ENCODE measurements around the gene AP3B2.
"Not testable (repeated sequence)": the region's sequence is repeated elsewhere in the genome, so short reads cannot be mapped to it uniquely, and the experiment has no call there.

AP3B2 gene

GRCh38 chr15:82648257-82649103 lies 61.2 kb downstream of the AP3B2 start:
- DNase-seq (ENCODE audit: low read depth): no peak

- DNase-seq (ENCODE audit: low read depth): no peak
Measured at GRCh38 chr15:82647835-82648256, 61.8 kb downstream of the AP3B2 start.

DNA sequence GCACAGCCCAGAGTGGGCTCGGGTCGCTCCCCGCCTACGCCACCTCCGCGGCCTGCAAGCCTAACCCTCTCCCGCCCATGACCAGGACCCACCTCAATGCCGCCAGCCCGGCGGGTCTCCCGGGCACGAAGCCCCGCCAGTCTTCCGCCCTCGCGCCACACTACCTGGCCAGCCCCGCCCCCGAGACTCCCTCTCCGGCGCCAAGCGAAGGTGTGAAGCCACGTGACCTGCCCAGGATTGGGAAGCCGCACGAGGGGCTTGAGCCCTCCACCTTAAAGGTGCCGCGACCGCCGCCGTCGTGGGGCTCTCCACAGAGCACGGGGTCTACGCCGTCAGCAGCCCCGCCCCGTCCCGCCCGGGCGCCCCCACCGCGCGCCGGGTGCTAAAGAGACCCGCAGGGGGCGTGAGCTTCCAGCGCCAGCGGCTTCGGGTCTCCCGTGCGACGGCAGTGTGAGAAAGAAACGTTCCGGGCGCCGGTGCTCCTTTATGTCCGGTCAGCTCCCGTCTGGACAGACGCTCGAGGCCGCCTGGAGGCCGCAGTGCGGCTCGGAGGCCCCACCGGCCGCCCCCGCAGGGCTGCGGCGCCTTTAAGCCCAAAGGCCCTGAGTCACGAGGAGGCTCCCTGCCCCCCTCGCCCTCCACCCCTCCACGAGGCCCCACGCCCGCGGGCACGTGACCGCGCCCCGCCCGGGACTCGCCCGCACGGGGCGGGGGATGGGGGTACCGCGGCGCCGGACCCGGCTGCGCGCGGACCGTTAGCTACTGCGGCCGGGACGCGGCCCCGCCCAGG lies 62.4 kb downstream of the AP3B2 start, which contains the start of gene CPEB1:
CPEB1 (minus strand) TSS at position 319 of the 790 bp plus-strand sequence. CDS start 18,904 bp downstream, outside the sequence.
- DNase-seq (ENCODE audit: low read depth): no peak

DNA sequence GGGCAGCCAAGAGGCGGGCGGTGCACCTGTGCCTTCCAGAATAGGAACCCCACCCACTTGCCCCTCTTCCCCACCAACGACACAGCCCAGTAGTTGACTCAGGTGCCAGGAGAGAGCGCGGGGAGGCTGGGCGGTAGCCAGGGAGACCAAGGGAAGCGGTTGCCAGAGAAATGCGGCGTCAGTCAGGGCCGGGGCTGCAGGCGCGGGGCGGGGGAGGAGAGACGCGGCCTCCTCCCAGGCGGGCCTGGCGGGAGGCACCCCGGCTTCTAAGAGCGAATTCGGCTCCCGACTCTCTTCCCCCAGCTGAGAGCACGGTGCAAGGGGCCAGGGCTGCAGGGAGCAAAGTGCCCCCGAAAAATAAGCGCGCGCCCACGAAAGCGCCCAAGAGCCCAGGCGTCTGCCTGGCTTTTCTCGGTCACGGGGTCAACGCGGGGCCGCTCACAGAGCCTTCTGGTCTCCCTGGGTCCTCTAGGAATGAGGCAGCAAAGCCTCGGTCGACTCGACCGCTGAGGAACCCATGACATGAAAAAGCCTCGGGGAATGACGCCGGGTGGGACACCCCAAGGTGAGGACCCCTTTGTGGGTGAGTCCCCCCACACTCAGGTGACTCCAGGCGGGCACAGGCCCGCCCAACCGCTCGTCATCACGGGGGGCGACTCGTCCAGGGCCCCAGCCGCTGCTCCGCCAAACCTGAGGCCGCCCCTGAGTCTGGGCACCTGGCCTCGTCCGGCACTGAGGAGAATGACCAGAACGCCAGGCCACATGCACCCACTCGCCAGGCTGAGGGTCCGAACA lies 63.2 kb downstream of the AP3B2 start:
- DNase-seq (ENCODE audit: low read depth): no peak

DNA sequence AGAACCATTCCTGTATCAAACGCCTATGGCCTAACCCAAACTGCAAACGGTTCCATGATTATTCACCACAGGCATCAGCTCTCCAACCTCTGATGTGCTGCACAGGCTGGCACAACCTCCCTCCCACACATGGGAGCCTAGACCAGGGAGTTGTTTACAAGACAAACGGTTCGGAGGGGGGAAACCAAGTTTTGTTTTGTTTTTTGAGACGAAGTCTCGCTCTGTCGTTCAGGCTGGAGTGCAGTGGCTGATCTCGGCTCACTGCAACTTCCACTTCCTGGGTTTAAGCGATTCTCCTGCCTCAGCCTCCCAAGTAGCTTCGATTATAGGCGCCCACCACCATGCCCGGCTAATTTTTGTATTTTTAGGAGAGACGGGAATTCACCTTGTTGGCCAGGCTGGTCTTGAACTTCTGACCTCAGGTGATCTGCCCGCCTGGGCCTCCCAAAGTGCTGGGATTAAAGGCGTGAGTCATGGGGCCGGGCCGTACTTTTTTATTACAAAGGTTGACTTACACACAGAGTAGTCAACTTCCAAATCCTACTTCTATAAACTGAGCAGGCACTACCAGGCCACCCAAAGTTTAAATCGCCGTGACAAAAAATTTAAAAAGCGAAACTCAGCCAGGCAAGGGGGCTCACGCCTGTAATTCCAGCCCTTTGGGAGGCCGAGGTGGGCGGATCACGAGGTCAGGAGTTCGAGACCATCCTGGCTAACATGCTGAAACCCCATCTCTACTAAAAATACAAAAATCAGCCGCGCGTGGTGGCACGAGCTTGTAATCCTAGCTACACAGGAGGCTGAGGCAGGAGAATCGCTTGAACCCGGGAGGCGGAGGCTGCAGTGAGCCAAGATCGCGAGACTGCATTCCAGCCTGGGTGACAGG lies 64.5 kb downstream of the AP3B2 start:
- DNase-seq (ENCODE audit: low read depth): not testable (repeated sequence)

GRCh38 chr15:82643992-82644391 lies 65.7 kb downstream of the AP3B2 start:
- no peak for DNase-seq (ENCODE audit: low read depth)

DNA sequence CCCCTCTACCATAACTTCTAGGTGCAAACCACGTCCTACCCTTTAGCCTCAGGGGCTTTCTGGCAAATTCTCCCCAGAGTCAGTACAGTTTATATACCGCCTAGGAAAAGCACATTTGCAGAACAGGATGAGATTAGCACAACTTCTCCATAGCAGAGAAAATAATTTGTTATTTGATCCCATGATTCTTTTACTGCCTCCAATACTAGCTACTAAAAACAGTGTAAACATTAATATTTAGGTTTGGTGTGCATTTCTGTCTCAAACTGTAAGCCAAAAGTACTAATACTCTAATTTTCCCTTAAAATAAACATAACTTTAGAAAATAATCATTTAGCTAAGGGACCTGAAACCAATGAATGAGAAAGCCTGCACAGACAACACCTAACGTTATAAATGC lies 67.0 kb downstream of the AP3B2 start:
- no peak for DNase-seq (ENCODE audit: low read depth)

DNA sequence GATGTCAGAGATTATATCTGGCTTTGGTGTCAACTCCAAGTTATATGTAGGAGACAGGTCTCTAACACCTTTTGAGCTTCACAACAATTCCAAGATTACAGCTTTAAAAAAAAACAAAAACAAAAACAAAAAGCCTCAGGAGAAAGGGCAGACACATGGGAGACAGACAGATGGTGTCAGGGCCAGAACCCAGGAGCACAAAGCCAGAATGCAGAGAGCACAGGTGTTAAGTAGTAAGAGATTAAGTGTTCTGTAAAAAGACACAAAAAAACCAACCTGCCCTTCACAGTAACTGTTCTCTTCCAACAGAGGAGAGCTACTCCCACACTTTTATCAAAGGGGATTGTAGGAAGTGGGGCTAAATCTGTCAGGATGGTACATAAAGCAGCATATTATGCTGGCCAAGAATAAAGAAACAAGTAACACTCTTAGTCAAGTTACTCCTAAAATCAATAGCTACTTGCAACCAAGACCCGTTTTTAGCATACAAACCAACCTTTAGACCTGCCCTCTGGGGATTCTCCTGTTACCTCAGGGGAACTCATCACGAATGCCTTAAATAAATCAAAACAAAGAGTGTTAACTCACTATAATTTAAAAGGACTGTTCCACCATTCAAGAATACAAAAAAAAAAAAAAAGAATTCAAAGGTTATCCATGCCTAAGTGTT lies 68.4 kb downstream of the AP3B2 start:
- no peak for DNase-seq (ENCODE audit: low read depth)

DNA sequence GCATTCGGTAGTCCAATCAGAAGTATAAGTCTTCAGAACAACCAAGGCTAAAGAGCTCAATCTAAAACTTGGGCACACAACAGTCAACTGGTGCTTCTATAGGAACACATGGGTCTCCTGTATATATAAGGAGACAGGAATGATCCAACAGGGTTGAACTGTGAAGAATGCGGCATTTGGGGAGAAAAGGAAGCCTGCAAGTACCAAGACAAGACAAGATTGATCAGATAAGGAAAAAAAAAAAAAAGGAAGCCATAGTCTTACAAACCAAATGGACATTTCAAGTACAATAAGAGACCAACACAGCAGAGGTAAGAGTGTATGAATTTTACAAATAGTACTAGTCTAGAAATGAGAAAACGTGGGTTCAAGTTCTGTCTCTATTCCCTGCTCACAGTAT lies 69.0 kb downstream of the AP3B2 start:
- no peak for DNase-seq (ENCODE audit: low read depth)

DNA sequence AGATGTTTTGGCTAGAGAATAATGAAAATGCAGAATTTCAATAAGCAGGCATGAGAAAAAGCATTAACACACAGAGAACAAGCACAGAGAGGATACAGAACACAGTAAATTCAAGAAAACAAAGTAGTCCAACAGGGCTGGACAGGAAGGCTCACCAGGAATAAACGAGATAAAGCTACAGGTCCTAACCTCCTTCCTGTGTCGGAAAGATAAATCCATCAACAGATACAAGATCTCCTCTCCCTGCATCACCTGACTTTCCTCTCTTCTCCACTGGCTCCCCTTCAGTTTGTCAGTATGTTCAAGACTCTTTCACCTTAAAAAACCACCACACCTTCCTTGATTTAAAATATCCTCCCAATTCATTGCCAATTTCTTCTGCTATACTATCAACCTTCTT lies 73.9 kb downstream of the AP3B2 start:
- no peak for DNase-seq (ENCODE audit: low read depth)

DNA sequence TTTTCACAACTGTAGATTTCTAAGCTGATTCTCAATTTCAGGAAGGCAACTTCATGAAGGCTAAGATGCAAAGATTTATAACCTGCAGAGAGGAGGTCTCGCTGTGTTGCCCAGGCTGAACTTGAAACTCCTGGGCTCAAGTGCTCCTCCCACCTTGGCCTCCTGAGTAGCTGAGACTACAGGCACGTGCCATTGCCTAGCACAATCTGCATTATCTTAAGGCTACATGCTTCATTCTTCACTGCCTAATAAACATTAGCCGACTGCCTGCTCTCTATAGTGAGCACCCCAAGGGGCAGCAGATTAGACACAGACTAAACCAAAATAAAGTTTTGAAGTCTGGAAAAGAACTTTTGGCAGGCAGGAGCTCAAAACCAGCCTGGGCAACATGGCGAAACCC lies 79.6 kb downstream of the AP3B2 start:
- DNase-seq (ENCODE audit: low read depth): no peak

DNA sequence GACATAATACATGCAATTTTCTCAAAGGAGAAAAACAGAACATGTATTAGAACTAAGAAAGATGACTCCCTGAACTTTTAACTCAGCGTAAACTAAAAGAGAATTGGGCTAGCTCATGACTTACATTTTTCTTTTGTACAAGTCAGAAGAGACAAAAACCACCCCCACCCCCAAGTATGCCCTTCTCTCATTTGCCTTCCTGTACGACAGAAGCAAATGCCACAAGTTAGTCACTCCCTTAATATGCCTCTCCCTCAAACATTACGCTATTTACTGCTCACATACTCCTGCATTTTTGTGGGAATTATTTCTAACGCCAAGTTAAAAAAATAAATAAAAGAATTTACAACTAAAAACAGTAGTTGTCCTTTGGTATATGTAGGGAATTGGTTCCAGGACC lies 84.5 kb downstream of the AP3B2 start:
- no peak for DNase-seq (ENCODE audit: low read depth)

GRCh38 chr15:82624438-82624837 lies 85.2 kb downstream of the AP3B2 start:
- DNase-seq (ENCODE audit: low read depth): no peak

DNA sequence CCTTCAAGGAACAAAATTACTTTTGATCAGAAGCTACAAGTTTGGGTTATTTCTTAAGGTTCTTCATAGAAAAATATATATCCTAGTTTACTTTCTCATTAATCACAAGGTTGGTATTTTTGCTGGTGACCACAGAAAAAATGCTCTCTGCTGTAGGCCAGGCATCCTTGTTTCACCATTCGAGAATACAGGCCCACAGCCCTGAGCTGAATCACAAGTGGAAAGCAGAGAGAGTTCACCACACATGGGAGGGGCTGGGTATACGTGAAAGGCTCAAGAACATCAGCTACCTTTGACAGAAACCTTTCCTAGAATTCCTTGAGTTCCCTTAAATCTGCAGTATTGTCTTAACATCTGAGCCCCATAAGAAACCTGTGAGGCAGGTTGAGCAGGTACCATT lies 85.7 kb downstream of the AP3B2 start:
- peak; percentile 10 for DNase-seq (ENCODE audit: low read depth)

- no peak for DNase-seq (ENCODE audit: low read depth)
Measured at GRCh38 chr15:82621970-82622369, 87.7 kb downstream of the AP3B2 start.

DNA sequence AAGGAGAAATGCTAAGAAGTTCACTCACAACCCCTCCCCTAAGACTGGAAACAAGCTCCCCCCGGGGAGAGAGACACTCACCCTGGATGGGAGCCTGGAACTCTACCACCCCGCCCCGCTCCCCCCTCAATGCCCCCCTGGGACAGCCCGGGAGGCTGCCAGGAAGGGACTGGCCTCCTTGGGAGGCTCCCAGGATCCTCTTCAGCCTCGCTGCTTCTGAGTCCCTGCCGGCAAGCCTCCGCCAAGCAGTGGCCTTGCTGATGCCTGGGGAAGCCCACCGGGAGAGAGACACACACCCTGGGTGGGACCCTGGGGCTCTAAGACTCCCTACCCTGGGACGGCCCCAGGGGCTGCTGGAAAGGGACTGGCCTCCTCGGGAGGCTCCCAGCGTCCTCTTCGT lies 95.9 kb downstream of the AP3B2 start:
- DNase-seq (ENCODE audit: low read depth): no peak

- DNase-seq (ENCODE audit: low read depth): no peak
Measured at GRCh38 chr15:82611348-82611747, 98.3 kb downstream of the AP3B2 start.

Data from non-pigmented ciliary epithelial cell (primary cell).